Mammary epithelial cell (primary cell): ENCODE data around the gene CCDC91.

Source experiments
- CTCF ChIP-seq, 2 donors: IDR thresholded peaks in 1 of 2; conservative IDR thresholded peaks in 1 of 2; 2 replicates each; pipeline ENCODE4 v1.5.1; 2011 to 2012; ENCODE audit warnings: inconsistent platforms in 2 of 2, low read length in 2 of 2, mild to moderate bottlenecking in 2 of 2, control low read depth in 1 of 2, low read depth in 1 of 2; ENCODE audit not compliant: insufficient read depth in 1 of 2; ENCODE audit errors: extremely low read depth in 1 of 2
- EZH2 ChIP-seq: IDR thresholded peaks from 2 replicates; pipeline ENCODE4 v1.6.1; 2012; ENCODE audit warnings: low read length, inconsistent platforms, borderline replicate concordance

GRCh38 chr12:28313631-28314030, 123.4 kb downstream of the CCDC91 start:
- TF ChIP-seq CTCF (conservative IDR thresholded peaks at IDR 0.05 in 1 of 2, IDR thresholded peaks at IDR 0.05 in 1 of 2; ENCODE audit: extremely low read depth in 1 of 2, insufficient read depth in 1 of 2, low read depth in 1 of 2, low read length in 2 of 2): no peak
- TF ChIP-seq EZH2: no peak
